ENCODE measurements around the gene MOV10.

Gene MOV10

GRCh38 chr1:112700290-112701226 lies 26.1 kb downstream of the MOV10 start:
- peak; percentile 59 to 60 for DNase-seq

GRCh38 chr1:112701227-112702066 lies 27.0 kb downstream of the MOV10 start:
- no peak for DNase-seq

- no peak for DNase-seq
Measured at GRCh38 chr1:112702067-112702395, 27.6 kb downstream of the MOV10 start.

- no peak for DNase-seq
Measured at GRCh38 chr1:112702420-112703261, 28.2 kb downstream of the MOV10 start.

GRCh38 chr1:112703706-112704105 lies 29.2 kb downstream of the MOV10 start:
- DNase-seq = no peak

GRCh38 chr1:112704391-112704933 lies 30.0 kb downstream of the MOV10 start:
- no peak for DNase-seq

GRCh38 chr1:112704934-112705627 lies 30.6 kb downstream of the MOV10 start:
- no peak for DNase-seq

GRCh38 chr1:112706505-112707220 lies 32.2 kb downstream of the MOV10 start, which contains the start of gene RHOC:
Gene RHOC, minus strand, starts transcription at chr1:112707127. Its CDS starts 3,328 bp downstream, at chr1:112703799.
- no peak for DNase-seq

GRCh38 chr1:112707221-112708001 lies 33.0 kb downstream of the MOV10 start:
- peak; percentile 36 to 54 for DNase-seq

GRCh38 chr1:112708002-112708448 lies 33.6 kb downstream of the MOV10 start:
- no peak for DNase-seq

GRCh38 chr1:112708489-112708888 lies 34.0 kb downstream of the MOV10 start:
- DNase-seq = no peak

GRCh38 chr1:112710159-112710558 lies 35.7 kb downstream of the MOV10 start:
- no peak for DNase-seq

GRCh38 chr1:112710586-112710985 lies 36.1 kb downstream of the MOV10 start:
- DNase-seq = no peak

GRCh38 chr1:112711041-112711440 lies 36.6 kb downstream of the MOV10 start:
- DNase-seq = no peak

GRCh38 chr1:112711670-112712069 lies 37.2 kb downstream of the MOV10 start:
- DNase-seq = no peak

GRCh38 chr1:112712191-112712590 lies 37.7 kb downstream of the MOV10 start:
- DNase-seq = no peak

- DNase-seq = no peak
Measured at GRCh38 chr1:112712701-112713128, 38.3 kb downstream of the MOV10 start.

GRCh38 chr1:112713466-112714312 lies 39.2 kb downstream of the MOV10 start:
- no peak for DNase-seq
